B cell (primary cell): ENCODE measurements around the gene VPS25. TPM values are rescaled to one million over a fixed set of nuclear protein-coding genes. Genes with fewer than 3 reads are reported as not detected.

Source experiments
- ATAC-seq: fragments of 200-7000 bp; cut with Tn5 transposase; one replicate; pipeline ENCODE4 v1.10.0; 2021; ENCODE audit warnings: low read depth, mild to moderate bottlenecking, moderate number of reproducible peaks, moderate library complexity
- CTCF ChIA-PET: fragments of 350-600 bp; sonication (Branson Sonifier 250); formaldehyde crosslinking; loops from one replicate; lab custom pipeline; 2021; ENCODE audit warnings: antibody characterized with exemption, inconsistent platforms; lab: Charles Lee
- POLR2A ChIA-PET: fragments of 350-600 bp; sonication (Branson Sonifier 250); formaldehyde crosslinking; loops from one replicate; lab custom pipeline; 2021; ENCODE audit warnings: antibody characterized with exemption; lab: Charles Lee
- DNase-seq: peaks from one replicate; pipeline ENCODE4 v3.0.0; 2013
- H2AFZ ChIP-seq: 2 replicates; pipeline ENCODE4 v1.6.1; 2012; ENCODE audit warnings: mild to moderate bottlenecking, low read depth, low read length; ENCODE audit not compliant: insufficient read depth, poor library complexity, severe bottlenecking
- H3K27ac ChIP-seq, 2 donors: 1 replicate in 1 of 2; 2 replicates in 1 of 2; pipeline ENCODE4 v1.5.1; 2012 to 2013; ENCODE audit warnings: low read length in 2 of 2, mild to moderate bottlenecking in 2 of 2, moderate library complexity in 1 of 2
- H3K27me3 ChIP-seq, 4 experiments: fragments of 200-600 bp in 1 of 4; sonication (generic) in 1 of 4; replicated peaks in 1 of 4; 1 replicate in 2 of 4; 2 replicates in 2 of 4; pipeline versions ENCODE4 v1.6.1 to v1.7.0; 2013 to 2016; ENCODE audit warnings: low read length in 3 of 4, mild to moderate bottlenecking in 2 of 4, mixed read lengths in 1 of 4, moderate library complexity in 1 of 4; ENCODE audit not compliant: insufficient read depth in 4 of 4, control insufficient read depth in 3 of 4; ENCODE audit errors: control extremely low read depth in 1 of 4
- H3K36me3 ChIP-seq, 2 experiments: replicated peaks in 1 of 2; 1 replicate in 1 of 2; 2 replicates in 1 of 2; pipeline versions ENCODE4 v1.6.1 to v1.7.1; 2013; ENCODE audit warnings: low read length in 1 of 2; ENCODE audit not compliant: insufficient read depth in 2 of 2, control insufficient read depth in 1 of 2; ENCODE audit errors: control extremely low read depth in 1 of 2, extremely low read depth in 1 of 2
- H3K4me1 ChIP-seq, 2 donors: fragments of 200-600 bp in 1 of 2; sonication (generic) in 1 of 2; 1 replicate in 1 of 2; 2 replicates in 1 of 2; pipeline versions ENCODE4 v1.5.1 to v1.6.1; 2013 to 2017; ENCODE audit warnings: low read length in 2 of 2; ENCODE audit not compliant: control insufficient read depth in 2 of 2, insufficient read depth in 2 of 2
- H3K4me2 ChIP-seq: replicated peaks from 2 replicates; pipeline ENCODE3; 2012; ENCODE audit warnings: mild to moderate bottlenecking, low read depth, low read length; ENCODE audit not compliant: poor library complexity, severe bottlenecking
- H3K4me3 ChIP-seq, 5 experiments: fragments of 200-600 bp in 1 of 5; sonication (generic) in 1 of 5; 1 replicate in 3 of 5; 2 replicates in 2 of 5; pipeline versions ENCODE4 v1.5.1 to v1.7.0; 2011 to 2016; ENCODE audit warnings: low read length in 4 of 5, mild to moderate bottlenecking in 4 of 5, low read depth in 2 of 5, control low read depth in 1 of 5, moderate library complexity in 1 of 5; ENCODE audit not compliant: insufficient read depth in 1 of 5; ENCODE audit errors: control extremely low read depth in 1 of 5, extremely low read depth in 1 of 5
- H3K79me2 ChIP-seq: fragments of 200-600 bp; sonication (generic); one replicate; pipeline ENCODE4 v1.6.0; 2016; ENCODE audit warnings: low read length; ENCODE audit not compliant: control insufficient read depth, insufficient read depth
- H3K9ac ChIP-seq: fragments of 200-600 bp; sonication (generic); 2 replicates; pipeline ENCODE4 v1.6.1; 2017; ENCODE audit warnings: mild to moderate bottlenecking, low read length, moderate library complexity
- H3K9me3 ChIP-seq, 3 donors: one replicate each; pipeline versions ENCODE4 v1.6.1 to v1.7.1; 2013; ENCODE audit warnings: low read length in 2 of 3; ENCODE audit not compliant: control insufficient read depth in 2 of 3, insufficient read depth in 1 of 3; ENCODE audit errors: control extremely low read depth in 1 of 3
- H4K20me1 ChIP-seq: 2 replicates; pipeline ENCODE4 v1.6.0; 2012; ENCODE audit warnings: mild to moderate bottlenecking, low read length; ENCODE audit not compliant: insufficient read depth, control insufficient read depth, poor library complexity, severe bottlenecking
- H3K27ac Mint-ChIP-seq: one replicate; pipeline ENCODE4 v1.8.0; 2021; ENCODE audit warnings: mixed read lengths
- H3K27me3 Mint-ChIP-seq: one replicate; pipeline ENCODE4 v1.8.0; 2021; ENCODE audit warnings: mixed read lengths
- H3K4me1 Mint-ChIP-seq: one replicate; pipeline ENCODE4 v1.8.0; 2021; ENCODE audit warnings: mixed read lengths
- H3K4me3 Mint-ChIP-seq: one replicate; pipeline ENCODE4 v1.8.0; 2021; ENCODE audit warnings: mixed read lengths
- H3K9me3 Mint-ChIP-seq: one replicate; pipeline ENCODE4 v1.8.0; 2022; ENCODE audit warnings: mixed read lengths; ENCODE audit not compliant: insufficient read depth
- EZH2 ChIP-seq: IDR thresholded peaks from 2 replicates; pipeline ENCODE4 v1.6.1; 2012; ENCODE audit warnings: borderline replicate concordance, low read depth, mild to moderate bottlenecking, moderate library complexity, low read length; ENCODE audit not compliant: insufficient read depth, poor library complexity, severe bottlenecking
- WGBS: methylation state at CpG from one replicate; pipeline ENCODE4 v1.1.5; 2013; ENCODE audit warnings: missing lambda C conversion rate; ENCODE audit not compliant: insufficient coverage; 5-methylcytosine and 5-hydroxymethylcytosine counted together
- intact Hi-C: fragments of 100-400 bp; cut with micrococcal nuclease; formaldehyde crosslinking; loops from one replicate; pipeline ENCODE4 v1.10.0; 2022
- polyA plus RNA-seq: library from polyadenylated mRNA; depleted of rRNA; stranded (reverse); fragments of >200 nt; gene quantifications from 2 replicates; pipeline ENCODE4 v1.2.3, GENCODE V29; 2012
- total RNA-seq, 2 donors: library from RNA; stranded (reverse); fragments of 120-200 nt in 1 of 2; gene quantifications; 1 replicate in 1 of 2; 2 replicates in 1 of 2; pipeline versions ENCODE4 v1.2.3 to v1.2.4, GENCODE V29; 2013 to 2022
- TF ChIP-seq, protein P1 (sequence below): fragments of 200-600 bp; IDR thresholded peaks from one replicate; pipeline ENCODE4 v1.8.0; 2022; ENCODE audit warnings: antibody characterized with exemption, mild to moderate bottlenecking

VPS25 gene
- total and polyA plus RNA-seq, 2 donors (not counting 1 experiment from before 2014, with no cell fraction given): 38.7 to 40.5 TPM

DNA sequence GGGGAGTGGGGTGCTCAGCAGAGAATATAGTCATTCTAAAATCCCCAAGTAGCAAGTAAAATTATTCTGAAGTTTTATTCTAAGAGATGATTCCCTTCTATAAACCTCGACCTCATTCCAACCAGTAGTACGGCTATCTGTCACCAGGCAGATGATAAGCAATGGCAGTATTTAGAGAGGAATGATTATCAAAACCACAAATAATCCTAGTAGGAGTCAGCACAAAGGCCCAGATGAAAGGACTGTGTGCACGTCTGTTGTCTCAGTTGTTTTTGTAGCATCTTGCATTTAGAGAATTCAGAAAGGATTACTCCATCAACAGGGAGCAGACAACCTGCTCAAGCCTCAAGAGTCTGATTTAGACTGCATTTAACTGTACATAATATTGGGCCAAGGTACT, 49.6 kb upstream of the VPS25 start:
- no peaks in the 10 kb centered on the region for H3K9me3 Mint-ChIP-seq
- H3K27me3 Mint-ChIP-seq: no peaks in the 10 kb centered on the region
- ATAC-seq (no peak), DNase-seq (no peak)
- H3K36me3 ChIP-seq: peaks cover 19 to 57% of the 10 kb centered on the region in 2 experiments
- WGBS: no CpG with 5 or more reads among the region's 3 CpGs
- peaks cover 4% of the 10 kb centered on the region for H3K79me2 ChIP-seq
- no peak overlapping the region for H3K27ac Mint-ChIP-seq
- no peak overlapping the region for H2AFZ ChIP-seq
- TF ChIP-seq, protein P1, sequence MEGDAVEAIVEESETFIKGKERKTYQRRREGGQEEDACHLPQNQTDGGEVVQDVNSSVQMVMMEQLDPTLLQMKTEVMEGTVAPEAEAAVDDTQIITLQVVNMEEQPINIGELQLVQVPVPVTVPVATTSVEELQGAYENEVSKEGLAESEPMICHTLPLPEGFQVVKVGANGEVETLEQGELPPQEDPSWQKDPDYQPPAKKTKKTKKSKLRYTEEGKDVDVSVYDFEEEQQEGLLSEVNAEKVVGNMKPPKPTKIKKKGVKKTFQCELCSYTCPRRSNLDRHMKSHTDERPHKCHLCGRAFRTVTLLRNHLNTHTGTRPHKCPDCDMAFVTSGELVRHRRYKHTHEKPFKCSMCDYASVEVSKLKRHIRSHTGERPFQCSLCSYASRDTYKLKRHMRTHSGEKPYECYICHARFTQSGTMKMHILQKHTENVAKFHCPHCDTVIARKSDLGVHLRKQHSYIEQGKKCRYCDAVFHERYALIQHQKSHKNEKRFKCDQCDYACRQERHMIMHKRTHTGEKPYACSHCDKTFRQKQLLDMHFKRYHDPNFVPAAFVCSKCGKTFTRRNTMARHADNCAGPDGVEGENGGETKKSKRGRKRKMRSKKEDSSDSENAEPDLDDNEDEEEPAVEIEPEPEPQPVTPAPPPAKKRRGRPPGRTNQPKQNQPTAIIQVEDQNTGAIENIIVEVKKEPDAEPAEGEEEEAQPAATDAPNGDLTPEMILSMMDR: no peak
- TF ChIP-seq EZH2: no peak
- H4K20me1 ChIP-seq: no peaks in the 10 kb centered on the region
- H3K27me3 ChIP-seq: no peaks in the 10 kb centered on the region
- CTCF ChIA-PET: interaction anchor here (0.6 to 1.4 kb wide), 4 partner anchors 8 to 383 kb away, joined by 3 read pairs; no protein-coding TSS in a partner anchor
- no peak overlapping the region for H3K4me3 ChIP-seq
- no peak overlapping the region for H3K4me2 ChIP-seq
- H3K4me3 Mint-ChIP-seq: no peak overlapping the region
- H3K4me1 Mint-ChIP-seq: peaks cover 3% of the 10 kb centered on the region
- no peaks in the 10 kb centered on the region for H3K9me3 ChIP-seq
- H3K27ac ChIP-seq: no peak overlapping the region
- H3K4me1 ChIP-seq: no peaks in the 10 kb centered on the region
- POLR2A ChIA-PET: interaction anchor here (0.6 kb wide), 1 partner anchor 46 kb away, joined by 11 read pairs; no protein-coding TSS in a partner anchor
- no peak overlapping the region for H3K9ac ChIP-seq
- intact Hi-C loops: no loop called here

GRCh38 chr17:42725143-42725542, 48.1 kb upstream of the VPS25 start:
- CTCF ChIA-PET: interaction anchor here (1.2 to 1.4 kb wide), 4 partner anchors 25 to 100 kb away, joined by 3 to 4 read pairs (median 4); no protein-coding TSS in a partner anchor
- H3K9ac ChIP-seq: no peak overlapping the region
- no peaks in the 10 kb centered on the region for H3K9me3 ChIP-seq
- H3K36me3 ChIP-seq: peaks cover 15 to 51% of the 10 kb centered on the region in 2 experiments
- no peak overlapping the region for H3K4me3 Mint-ChIP-seq
- no peak overlapping the region for H3K4me2 ChIP-seq
- no peak overlapping the region for H3K27ac ChIP-seq
- peaks cover 2% of the 10 kb centered on the region for H3K79me2 ChIP-seq
- no peaks in the 10 kb centered on the region for H4K20me1 ChIP-seq
- ATAC-seq (no peak), DNase-seq (no peak)
- no peak overlapping the region for H3K4me3 ChIP-seq
- intact Hi-C loops: no loop called here
- H3K27ac Mint-ChIP-seq: no peak overlapping the region
- H3K4me1 ChIP-seq: no peaks in the 10 kb centered on the region
- H3K4me1 Mint-ChIP-seq: peaks cover 3% of the 10 kb centered on the region
- TF ChIP-seq, protein P1: no peak
- no peak for TF ChIP-seq EZH2
- H2AFZ ChIP-seq: no peak overlapping the region
- no peaks in the 10 kb centered on the region for H3K27me3 Mint-ChIP-seq
- H3K27me3 ChIP-seq: no peaks in the 10 kb centered on the region
- POLR2A ChIA-PET: interaction anchor here (1.0 kb wide), 1 partner anchor 18 kb away, joined by 3 read pairs; no protein-coding TSS in a partner anchor
- 94% methylated on average over 2 of the region's 6 CpGs for WGBS
- H3K9me3 Mint-ChIP-seq: no peaks in the 10 kb centered on the region
